Calu3 (cell line): ENCODE data around the gene DUSP22. TPM values are rescaled to one million over a fixed set of nuclear protein-coding genes. Genes with fewer than 3 reads are reported as not detected.

ENCODE experiments used
- BruUV-seq: library from RNA; stranded (reverse); fragments of 400-500 nt; replicated peaks from 2 replicates; lab custom pipeline; 2021; lab: Mats Ljungman, UMichigan
- CTCF ChIA-PET: fragments of 300-600 bp; sonication (Branson Sonifier 250); formaldehyde crosslinking; loops from one replicate; lab custom pipeline; 2022; ENCODE audit warnings: antibody characterized with exemption; lab: Charles Lee
- DNase-seq: peaks from one replicate; pipeline ENCODE4 v3.0.0; 2022
- H3K27ac Mint-ChIP-seq: one replicate; pipeline ENCODE4 v1.8.0; 2022; ENCODE audit warnings: mixed read lengths; ENCODE audit not compliant: unreplicated experiment
- H3K27me3 Mint-ChIP-seq: one replicate; pipeline ENCODE4 v1.8.0; 2022; ENCODE audit warnings: mixed read lengths; ENCODE audit not compliant: unreplicated experiment
- H3K36me3 Mint-ChIP-seq: one replicate; pipeline ENCODE4 v1.8.0; 2022; ENCODE audit warnings: mild to moderate bottlenecking, moderate library complexity, mixed read lengths; ENCODE audit not compliant: insufficient read depth, unreplicated experiment
- H3K4me1 Mint-ChIP-seq: one replicate; pipeline ENCODE4 v1.8.0; 2022; ENCODE audit warnings: mild to moderate bottlenecking, low read depth, mixed read lengths; ENCODE audit not compliant: unreplicated experiment
- H3K4me3 Mint-ChIP-seq: one replicate; pipeline ENCODE4 v1.8.0; 2022; ENCODE audit warnings: mild to moderate bottlenecking, low read depth, moderate library complexity, mixed read lengths; ENCODE audit not compliant: unreplicated experiment
- H3K9me3 Mint-ChIP-seq: one replicate; pipeline ENCODE4 v1.8.0; 2022; ENCODE audit warnings: low read depth, mixed read lengths; ENCODE audit not compliant: unreplicated experiment
- intact Hi-C: fragments of 100-400 bp; cut with micrococcal nuclease; formaldehyde crosslinking; loops from one replicate; pipeline ENCODE4 v1.10.0; 2022; ENCODE audit not compliant: unreplicated experiment
- total RNA-seq: library from RNA; stranded (reverse); gene quantifications from 2 replicates; pipeline ENCODE4 v1.2.3, GENCODE V29; 2022
- TF ChIP-seq, protein P1 (sequence below): fragments of 200-600 bp; IDR thresholded peaks from one replicate; pipeline ENCODE4 v1.8.0; 2022; ENCODE audit warnings: antibody characterized with exemption; ENCODE audit not compliant: unreplicated experiment

The DUSP22 gene
- total RNA-seq, 1 experiment from 2014 or later = 14.7 TPM

DNA sequence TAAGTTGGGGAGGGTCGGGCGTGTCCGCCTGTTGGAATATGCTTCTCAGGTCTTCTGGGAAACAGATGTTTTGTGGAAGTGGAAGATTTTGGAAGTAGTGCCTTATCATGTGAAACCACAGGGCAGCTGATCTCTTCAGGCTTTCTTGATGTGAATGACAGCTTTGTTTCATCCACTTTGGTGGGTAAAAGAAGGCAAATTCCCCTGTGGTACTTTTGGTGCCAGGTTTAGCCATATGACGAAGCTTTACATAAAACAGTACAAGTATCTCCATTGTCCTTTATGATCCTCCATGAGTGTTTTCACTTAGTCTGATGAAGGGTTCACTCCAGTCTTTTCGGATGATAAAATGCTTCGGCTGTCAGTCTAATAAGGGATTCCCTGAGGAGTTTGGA lies 103.8 kb downstream of the DUSP22 start:
- Mint-ChIP-seq H3K4me1 (peaks cover 9% of the 10 kb centered on the region), H3K9me3 (no peaks in the 10 kb centered on the region), H3K27ac (no peak overlapping the region), H3K36me3 (peaks cover 7% of the 10 kb centered on the region), H3K27me3 (peaks cover 53% of the 10 kb centered on the region), H3K4me3 (no peak overlapping the region)
- BruUV-seq = no TSS peak
- CTCF ChIA-PET = no interaction called here
- no peak for DNase-seq
- intact Hi-C loops = no loop called here
- TF ChIP-seq, protein P1, sequence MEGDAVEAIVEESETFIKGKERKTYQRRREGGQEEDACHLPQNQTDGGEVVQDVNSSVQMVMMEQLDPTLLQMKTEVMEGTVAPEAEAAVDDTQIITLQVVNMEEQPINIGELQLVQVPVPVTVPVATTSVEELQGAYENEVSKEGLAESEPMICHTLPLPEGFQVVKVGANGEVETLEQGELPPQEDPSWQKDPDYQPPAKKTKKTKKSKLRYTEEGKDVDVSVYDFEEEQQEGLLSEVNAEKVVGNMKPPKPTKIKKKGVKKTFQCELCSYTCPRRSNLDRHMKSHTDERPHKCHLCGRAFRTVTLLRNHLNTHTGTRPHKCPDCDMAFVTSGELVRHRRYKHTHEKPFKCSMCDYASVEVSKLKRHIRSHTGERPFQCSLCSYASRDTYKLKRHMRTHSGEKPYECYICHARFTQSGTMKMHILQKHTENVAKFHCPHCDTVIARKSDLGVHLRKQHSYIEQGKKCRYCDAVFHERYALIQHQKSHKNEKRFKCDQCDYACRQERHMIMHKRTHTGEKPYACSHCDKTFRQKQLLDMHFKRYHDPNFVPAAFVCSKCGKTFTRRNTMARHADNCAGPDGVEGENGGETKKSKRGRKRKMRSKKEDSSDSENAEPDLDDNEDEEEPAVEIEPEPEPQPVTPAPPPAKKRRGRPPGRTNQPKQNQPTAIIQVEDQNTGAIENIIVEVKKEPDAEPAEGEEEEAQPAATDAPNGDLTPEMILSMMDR = no peak

DNA sequence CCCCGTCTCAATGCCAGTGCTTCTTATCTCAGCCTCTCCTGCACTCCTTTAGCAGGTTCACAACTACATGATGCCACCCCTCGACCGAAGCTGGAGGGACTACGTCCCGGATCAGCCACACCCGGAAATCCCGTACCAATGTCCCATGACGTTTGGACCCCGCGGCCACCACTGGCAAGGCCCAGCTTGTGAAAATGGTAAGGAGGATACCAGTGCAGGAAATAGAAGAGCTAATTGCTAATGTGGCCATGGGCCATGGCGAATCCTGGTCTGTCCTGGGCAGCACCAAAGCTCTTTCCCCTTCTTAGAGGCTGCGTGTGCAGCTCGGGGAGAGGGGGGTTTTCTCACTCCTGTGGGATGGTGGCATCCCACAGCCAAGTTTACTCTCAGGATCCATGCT lies 104.8 kb downstream of the DUSP22 start:
- CTCF ChIA-PET = no interaction called here
- H3K27ac Mint-ChIP-seq = no peak overlapping the region
- DNase-seq = no peak
- peaks cover 53% of the 10 kb centered on the region for H3K27me3 Mint-ChIP-seq
- TF ChIP-seq, protein P1 = no peak
- H3K4me3 Mint-ChIP-seq = no peak overlapping the region
- intact Hi-C loops = no loop called here
- H3K9me3 Mint-ChIP-seq = no peaks in the 10 kb centered on the region
- H3K4me1 Mint-ChIP-seq = peaks cover 9% of the 10 kb centered on the region
- no TSS peak for BruUV-seq
- peaks cover 7% of the 10 kb centered on the region for H3K36me3 Mint-ChIP-seq

DNA sequence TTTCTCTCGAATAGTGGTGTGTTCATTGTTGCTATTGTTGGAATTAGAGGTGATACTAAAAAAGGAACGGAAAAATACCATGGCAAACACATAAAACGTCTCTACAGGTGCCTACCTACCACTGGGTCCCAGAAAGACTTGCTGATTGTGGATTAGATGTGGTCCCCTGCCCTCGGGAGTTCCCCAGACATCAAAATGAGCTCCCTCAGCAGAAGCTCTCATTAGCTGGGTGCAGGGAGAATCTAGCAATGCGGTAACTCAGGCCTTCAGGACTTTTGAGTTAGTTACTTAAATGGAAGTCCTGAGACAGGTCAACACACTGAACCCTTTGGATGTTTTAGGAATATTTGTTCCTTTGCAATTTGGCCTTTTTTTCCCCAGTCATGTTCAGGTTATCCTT lies 105.3 kb downstream of the DUSP22 start:
- no peaks in the 10 kb centered on the region for H3K9me3 Mint-ChIP-seq
- TF ChIP-seq, protein P1 = no peak
- peaks cover 7% of the 10 kb centered on the region for H3K36me3 Mint-ChIP-seq
- H3K4me3 Mint-ChIP-seq = no peak overlapping the region
- H3K27me3 Mint-ChIP-seq = peaks cover 53% of the 10 kb centered on the region
- intact Hi-C loops = no loop called here
- no peak for DNase-seq
- no peak overlapping the region for H3K27ac Mint-ChIP-seq
- CTCF ChIA-PET = no interaction called here
- H3K4me1 Mint-ChIP-seq = peaks cover 9% of the 10 kb centered on the region
- BruUV-seq = no TSS peak

DNA sequence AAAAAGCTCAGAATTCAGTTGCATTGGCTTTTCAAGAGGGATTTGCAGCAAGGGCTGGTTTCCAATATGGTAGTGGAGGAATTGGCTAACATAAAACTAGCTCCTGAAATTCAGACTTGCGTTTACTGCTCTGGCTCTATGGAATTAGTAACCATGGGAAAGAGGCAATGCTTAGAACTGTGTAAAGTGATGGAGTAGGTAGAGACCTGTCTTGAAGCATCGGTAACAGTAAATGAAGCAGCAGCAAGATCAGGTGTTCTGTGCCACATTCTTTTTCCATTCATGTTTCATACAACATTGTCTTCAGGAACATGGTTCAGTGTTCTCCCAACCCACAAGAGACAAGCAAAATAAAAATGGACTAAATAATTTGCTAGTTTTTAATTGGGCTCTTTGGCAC lies 105.8 kb downstream of the DUSP22 start:
- TF ChIP-seq, protein P1 = no peak
- DNase-seq = no peak
- intact Hi-C loops = no loop called here
- H3K4me1 Mint-ChIP-seq = peaks cover 9% of the 10 kb centered on the region
- peaks cover 7% of the 10 kb centered on the region for H3K36me3 Mint-ChIP-seq
- CTCF ChIA-PET = no interaction called here
- no TSS peak for BruUV-seq
- peaks cover 52% of the 10 kb centered on the region for H3K27me3 Mint-ChIP-seq
- H3K27ac Mint-ChIP-seq = no peak overlapping the region
- H3K4me3 Mint-ChIP-seq = no peak overlapping the region
- no peaks in the 10 kb centered on the region for H3K9me3 Mint-ChIP-seq
